Left ventricle myocardium inferior (tissue), 1 donor: ENCODE measurements around the gene ACER2. TPM values are rescaled to one million over a fixed set of nuclear protein-coding genes. Genes with fewer than 3 reads are reported as not detected.
A peak's percentile ranks its signal among the peaks of the same experiment; 100 is the strongest.
"Not testable (repeated sequence)": the region's sequence is repeated elsewhere in the genome, so short reads cannot be mapped to it uniquely, and the experiment has no call there.

Experiments used
- DNase-seq: peaks from one replicate; pipeline ENCODE4 v3.0.0-alpha.2; 2020
- H3K27ac ChIP-seq: fragments of 200-600 bp; replicated peaks from 2 replicates; pipeline ENCODE4 v1.8.0; 2021
- H3K27me3 ChIP-seq: fragments of 200-600 bp; 2 replicates; pipeline ENCODE4 v1.8.0; 2021; ENCODE audit warnings: low read depth
- H3K36me3 ChIP-seq: fragments of 200-600 bp; 2 replicates; pipeline ENCODE4 v1.8.0; 2021
- H3K4me1 ChIP-seq: fragments of 200-600 bp; 2 replicates; pipeline ENCODE4 v1.8.0; 2021
- H3K4me3 ChIP-seq: fragments of 200-600 bp; 2 replicates; pipeline ENCODE4 v1.8.0; 2021; ENCODE audit warnings: mild to moderate bottlenecking, moderate library complexity
- H3K9me3 ChIP-seq: fragments of 200-600 bp; replicated peaks from 2 replicates; pipeline ENCODE4 v1.8.0; 2021
- intact Hi-C: fragments of 100-400 bp; cut with micrococcal nuclease; formaldehyde crosslinking; loops from one replicate; pipeline ENCODE4 v1.11.0; 2022
- total RNA-seq: library from RNA; stranded (reverse); fragmentation: NEBNext Ultra II Directional; extraction: Animal tissue kit (Norgen Biotek cat#: 25700); gene quantifications from one replicate; pipeline ENCODE4 v1.2.1, GENCODE V29; 2021
- TF ChIP-seq, protein P1 (sequence below): fragments of 200-600 bp; IDR thresholded peaks from 2 replicates; pipeline ENCODE4 v1.8.0; 2021; ENCODE audit warnings: antibody characterized with exemption, mild to moderate bottlenecking, borderline replicate concordance
- donor health status: DM: no; HTN: yes; CAD: no; lungs with severe emphysema.

The ACER2 gene
- total RNA-seq, 1 donor from 2014 or later, result 3.8 TPM

GRCh38 chr9:19430201-19430760 lies 21.5 kb downstream of the ACER2 start:
- Histone ChIP-seq H3K36me3 (peaks cover 31% of the 10 kb centered on the region), H3K27me3 (no peaks in the 10 kb centered on the region), H3K27ac (peak overlapping the region; percentile 83), H3K4me1 (peaks cover 33% of the 10 kb centered on the region), H3K9me3 (no peaks in the 10 kb centered on the region), H3K4me3 (no peak overlapping the region)
- intact Hi-C loops, result no loop called here
- TF ChIP-seq, protein P1, sequence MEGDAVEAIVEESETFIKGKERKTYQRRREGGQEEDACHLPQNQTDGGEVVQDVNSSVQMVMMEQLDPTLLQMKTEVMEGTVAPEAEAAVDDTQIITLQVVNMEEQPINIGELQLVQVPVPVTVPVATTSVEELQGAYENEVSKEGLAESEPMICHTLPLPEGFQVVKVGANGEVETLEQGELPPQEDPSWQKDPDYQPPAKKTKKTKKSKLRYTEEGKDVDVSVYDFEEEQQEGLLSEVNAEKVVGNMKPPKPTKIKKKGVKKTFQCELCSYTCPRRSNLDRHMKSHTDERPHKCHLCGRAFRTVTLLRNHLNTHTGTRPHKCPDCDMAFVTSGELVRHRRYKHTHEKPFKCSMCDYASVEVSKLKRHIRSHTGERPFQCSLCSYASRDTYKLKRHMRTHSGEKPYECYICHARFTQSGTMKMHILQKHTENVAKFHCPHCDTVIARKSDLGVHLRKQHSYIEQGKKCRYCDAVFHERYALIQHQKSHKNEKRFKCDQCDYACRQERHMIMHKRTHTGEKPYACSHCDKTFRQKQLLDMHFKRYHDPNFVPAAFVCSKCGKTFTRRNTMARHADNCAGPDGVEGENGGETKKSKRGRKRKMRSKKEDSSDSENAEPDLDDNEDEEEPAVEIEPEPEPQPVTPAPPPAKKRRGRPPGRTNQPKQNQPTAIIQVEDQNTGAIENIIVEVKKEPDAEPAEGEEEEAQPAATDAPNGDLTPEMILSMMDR, result no peak
- DNase-seq, result no peak

- no peaks in the 10 kb centered on the region for H3K9me3 ChIP-seq
- H3K4me3 ChIP-seq, result no peak overlapping the region
- TF ChIP-seq, protein P1, result no peak
- intact Hi-C loops, result no loop called here
- H3K27me3 ChIP-seq, result no peaks in the 10 kb centered on the region
- H3K4me1 ChIP-seq, result peaks cover 33% of the 10 kb centered on the region
- H3K36me3 ChIP-seq, result peaks cover 22% of the 10 kb centered on the region
- H3K27ac ChIP-seq, result peak overlapping the region; percentile 83
- DNase-seq, result peak; percentile 78
These were observed 22.8 kb downstream of the ACER2 start for GRCh38 chr9:19431361-19432171.

GRCh38 chr9:19432473-19432872 lies 23.7 kb downstream of the ACER2 start:
- H3K4me3 ChIP-seq, result no peak overlapping the region
- H3K4me1 ChIP-seq, result peaks cover 39% of the 10 kb centered on the region
- no peak for DNase-seq
- intact Hi-C loops, result no loop called here
- no peaks in the 10 kb centered on the region for H3K9me3 ChIP-seq
- TF ChIP-seq, protein P1, result no peak
- no peaks in the 10 kb centered on the region for H3K27me3 ChIP-seq
- H3K27ac ChIP-seq, result peak overlapping the region; percentile 83
- H3K36me3 ChIP-seq, result peaks cover 18% of the 10 kb centered on the region

GRCh38 chr9:19433729-19434128 lies 24.9 kb downstream of the ACER2 start:
- intact Hi-C loops, H3K27me3 ChIP-seq, DNase-seq, H3K9me3 ChIP-seq, H3K27ac ChIP-seq, H3K4me3 ChIP-seq: not testable (repeated sequence)
- H3K4me1 ChIP-seq, result peaks cover 39% of the 10 kb centered on the region
- peaks cover 21% of the 10 kb centered on the region for H3K36me3 ChIP-seq

DNA sequence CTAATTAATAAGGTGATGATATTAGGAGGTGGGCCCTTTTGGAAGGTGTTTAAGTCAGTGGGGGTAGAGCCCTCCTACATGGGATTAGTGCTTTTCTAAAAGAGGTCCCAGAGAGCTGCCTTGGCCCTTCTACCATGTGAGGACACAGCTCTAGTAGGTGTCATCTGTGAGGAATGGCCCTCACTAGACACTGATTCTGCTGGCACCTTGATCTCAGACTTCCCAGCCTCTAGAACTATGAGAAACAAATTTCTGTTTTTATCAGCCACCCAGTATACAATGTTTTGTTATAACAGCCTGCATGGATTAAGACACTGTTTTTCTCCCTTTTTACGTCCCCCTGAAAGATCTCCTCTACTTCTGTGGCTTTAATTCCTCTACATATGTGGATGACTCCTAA lies 31.6 kb downstream of the ACER2 start:
- TF ChIP-seq, protein P1, result no peak
- H3K4me1 ChIP-seq, result peaks cover 15% of the 10 kb centered on the region
- H3K9me3 ChIP-seq, result no peaks in the 10 kb centered on the region
- no peak for DNase-seq
- no peaks in the 10 kb centered on the region for H3K27me3 ChIP-seq
- intact Hi-C loops, result no loop called here
- no peak overlapping the region for H3K27ac ChIP-seq
- peaks cover 33% of the 10 kb centered on the region for H3K36me3 ChIP-seq
- H3K4me3 ChIP-seq, result no peak overlapping the region
